Measurements from ENCODE around the gene PILRA.
"Not testable (repeated sequence)": the region's sequence is repeated elsewhere in the genome, so short reads cannot be mapped to it uniquely, and the experiment has no call there.

PILRA gene

GRCh38 chr7:100358027-100358856 is 15.0 kb upstream of the PILRA start, which contains the start of gene PILRB:
Gene PILRB (plus strand): TSS chr7:100358117. CDS start chr7:100358303, 186 bp downstream.
- H3K4me3 ChIP-seq (ENCODE audit: control insufficient read depth in 1 of 7, extremely low read depth in 1 of 7, insufficient read depth in 4 of 7, low read depth in 2 of 7, low read length in 6 of 7): no peak within 1 kb of the TSS
- 97% methylated on average over 5 of the region's 11 CpGs for WGBS (ENCODE audit: insufficient coverage)
- no peaks in the 10 kb centered on the region for H3K27me3 ChIP-seq (replicated peaks in 2 of 5; ENCODE audit: control insufficient read depth in 4 of 5, insufficient read depth in 5 of 5, low read length in 4 of 5)
- DNase-seq: no peak
- peak within 1 kb of the TSS in 1 of 2 experiments; percentile 31 for H3K27ac ChIP-seq (ENCODE audit: insufficient read depth in 1 of 2, low read depth in 1 of 2, low read length in 2 of 2, poor library complexity in 1 of 2, severe bottlenecking in 2 of 2)
- ChIA-PET POLR2A (no interaction called here), CTCF (interaction anchor here (1.0 to 3.9 kb wide), 6 partner anchors 10 to 97 kb away, joined by 3 to 28 read pairs (median 4); no protein-coding TSS in a partner anchor)
- peaks cover 0 to 5% (median 0%) of the 10 kb centered on the region in 4 experiments for H3K4me1 ChIP-seq (ENCODE audit: control extremely low read depth in 1 of 4, control insufficient read depth in 4 of 4, insufficient read depth in 4 of 4, low read length in 3 of 4)
- no peaks in the 10 kb centered on the region for H3K9me3 ChIP-seq (ENCODE audit: control extremely low read depth in 1 of 5, control insufficient read depth in 4 of 5, insufficient read depth in 2 of 5, low read depth in 1 of 5, low read length in 4 of 5)
- peaks cover 23 to 93% (median 74%) of the 10 kb centered on the region in 4 experiments for H3K36me3 ChIP-seq (ENCODE audit: control insufficient read depth in 4 of 4, insufficient read depth in 4 of 4, low read length in 3 of 4)

- Histone ChIP-seq H3K27ac (ENCODE audit: insufficient read depth in 1 of 2, low read depth in 1 of 2, low read length in 2 of 2, poor library complexity in 1 of 2, severe bottlenecking in 2 of 2) (no peak overlapping the region), H3K4me3 (ENCODE audit: control insufficient read depth in 1 of 7, extremely low read depth in 1 of 7, insufficient read depth in 4 of 7, low read depth in 2 of 7, low read length in 6 of 7) (no peak overlapping the region), H3K9me3 (ENCODE audit: control extremely low read depth in 1 of 5, control insufficient read depth in 4 of 5, insufficient read depth in 2 of 5, low read depth in 1 of 5, low read length in 4 of 5) (no peaks in the 10 kb centered on the region), H3K36me3 (ENCODE audit: control insufficient read depth in 4 of 4, insufficient read depth in 4 of 4, low read length in 3 of 4) (peaks cover 26 to 91% (median 70%) of the 10 kb centered on the region in 4 experiments), H3K27me3 (replicated peaks in 2 of 5; ENCODE audit: control insufficient read depth in 4 of 5, insufficient read depth in 5 of 5, low read length in 4 of 5) (no peaks in the 10 kb centered on the region), H3K4me1 (ENCODE audit: control extremely low read depth in 1 of 4, control insufficient read depth in 4 of 4, insufficient read depth in 4 of 4, low read length in 3 of 4) (peaks cover 0 to 5% (median 0%) of the 10 kb centered on the region in 4 experiments)
- no peak for DNase-seq
- WGBS (ENCODE audit: insufficient coverage): 99% methylated on average over 8 of the region's 8 CpGs
- ChIA-PET POLR2A (no interaction called here), CTCF (interaction anchor here (0.6 to 3.9 kb wide), 7 partner anchors 10 to 96 kb away, joined by 3 to 28 read pairs (median 4); no protein-coding TSS in a partner anchor)
Observed at GRCh38 chr7:100358857-100359212, 14.5 kb upstream of the PILRA start.

DNA sequence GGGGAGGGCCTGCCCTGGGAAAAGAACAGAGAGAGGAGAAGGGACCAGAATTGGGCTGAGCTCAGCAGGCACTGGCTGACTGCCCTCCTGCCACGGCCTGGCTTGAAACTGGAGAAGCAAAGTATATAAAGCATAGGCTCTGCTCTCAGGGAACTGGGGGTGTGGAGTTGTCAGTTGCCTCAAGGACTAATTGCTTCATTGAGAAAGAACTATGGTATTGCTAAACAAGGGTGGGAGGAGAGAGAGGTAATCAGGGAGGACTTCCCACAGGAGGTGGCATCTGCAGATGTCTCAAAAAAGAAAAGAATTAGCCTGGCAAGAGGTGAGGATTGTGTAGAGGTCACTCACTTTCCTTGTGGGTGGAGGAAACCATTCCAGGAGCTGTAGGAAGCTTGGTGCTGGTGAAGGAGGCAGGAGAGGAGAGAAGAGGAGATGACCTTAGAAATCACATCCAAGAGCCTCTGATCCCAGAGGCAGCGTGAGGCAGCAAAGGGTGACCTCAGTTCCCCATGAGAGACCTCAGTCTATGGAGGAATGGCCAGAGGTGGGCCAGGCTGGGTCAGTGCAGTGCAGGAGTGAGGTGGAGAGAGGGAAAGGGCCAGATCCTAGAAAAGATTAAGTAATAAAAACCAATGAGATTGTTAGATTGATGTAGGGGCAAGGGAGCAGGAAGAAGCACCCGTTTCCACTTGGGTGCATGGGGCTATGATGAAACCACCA is 13.0 kb upstream of the PILRA start:
- Histone ChIP-seq H3K36me3 (ENCODE audit: control insufficient read depth in 4 of 4, insufficient read depth in 4 of 4, low read length in 3 of 4) (peaks cover 26 to 86% (median 64%) of the 10 kb centered on the region in 4 experiments), H3K4me3 (ENCODE audit: control insufficient read depth in 1 of 7, extremely low read depth in 1 of 7, insufficient read depth in 4 of 7, low read depth in 2 of 7, low read length in 6 of 7) (no peak overlapping the region), H3K4me1 (ENCODE audit: control extremely low read depth in 1 of 4, control insufficient read depth in 4 of 4, insufficient read depth in 4 of 4, low read length in 3 of 4) (peaks cover 0 to 10% (median under 1%) of the 10 kb centered on the region in 4 experiments), H3K27ac (ENCODE audit: insufficient read depth in 1 of 2, low read depth in 1 of 2, low read length in 2 of 2, poor library complexity in 1 of 2, severe bottlenecking in 2 of 2) (peak overlapping the region in 1 of 2 experiments; percentile 15), H3K9me3 (ENCODE audit: control extremely low read depth in 1 of 5, control insufficient read depth in 4 of 5, insufficient read depth in 2 of 5, low read depth in 1 of 5, low read length in 4 of 5) (no peaks in the 10 kb centered on the region), H3K27me3 (replicated peaks in 2 of 5; ENCODE audit: control insufficient read depth in 4 of 5, insufficient read depth in 5 of 5, low read length in 4 of 5) (no peaks in the 10 kb centered on the region)
- POLR2A ChIA-PET: no interaction called here
- no peak for DNase-seq
- CTCF ChIA-PET: interaction anchor here (0.7 to 3.9 kb wide), 5 partner anchors 8 to 89 kb away, joined by 3 to 28 read pairs (median 3); no protein-coding TSS in a partner anchor
- 94% methylated on average over 2 of the region's 3 CpGs for WGBS (ENCODE audit: insufficient coverage)

GRCh38 chr7:100363098-100363497 is 10.2 kb upstream of the PILRA start:
- no peaks in the 10 kb centered on the region for H3K27me3 ChIP-seq (replicated peaks in 2 of 5; ENCODE audit: control insufficient read depth in 4 of 5, insufficient read depth in 5 of 5, low read length in 4 of 5)
- no peak overlapping the region for H3K27ac ChIP-seq (ENCODE audit: insufficient read depth in 1 of 2, low read depth in 1 of 2, low read length in 2 of 2, poor library complexity in 1 of 2, severe bottlenecking in 2 of 2)
- no peak for DNase-seq
- no peaks in the 10 kb centered on the region for H3K9me3 ChIP-seq (ENCODE audit: control extremely low read depth in 1 of 5, control insufficient read depth in 4 of 5, insufficient read depth in 2 of 5, low read depth in 1 of 5, low read length in 4 of 5)
- H3K36me3 ChIP-seq (ENCODE audit: control insufficient read depth in 4 of 4, insufficient read depth in 4 of 4, low read length in 3 of 4): peaks cover 18 to 67% (median 47%) of the 10 kb centered on the region in 4 experiments
- POLR2A ChIA-PET: no interaction called here
- H3K4me3 ChIP-seq (ENCODE audit: control insufficient read depth in 1 of 7, extremely low read depth in 1 of 7, insufficient read depth in 4 of 7, low read depth in 2 of 7, low read length in 6 of 7): no peak overlapping the region
- peaks cover 2 to 33% (median 18%) of the 10 kb centered on the region in 4 experiments for H3K4me1 ChIP-seq (ENCODE audit: control extremely low read depth in 1 of 4, control insufficient read depth in 4 of 4, insufficient read depth in 4 of 4, low read length in 3 of 4)
- CTCF ChIA-PET: no interaction called here

GRCh38 chr7:100363797-100364196 is 9.5 kb upstream of the PILRA start:
- Histone ChIP-seq H3K4me1 (ENCODE audit: control extremely low read depth in 1 of 4, control insufficient read depth in 4 of 4, insufficient read depth in 4 of 4, low read length in 3 of 4) (peaks cover 7 to 40% (median 25%) of the 10 kb centered on the region in 4 experiments), H3K36me3 (ENCODE audit: control insufficient read depth in 4 of 4, insufficient read depth in 4 of 4, low read length in 3 of 4) (peaks cover 18 to 60% (median 42%) of the 10 kb centered on the region in 4 experiments)
- CTCF ChIA-PET; DNase-seq; H3K4me3 ChIP-seq (ENCODE audit: control insufficient read depth in 1 of 7, extremely low read depth in 1 of 7, insufficient read depth in 4 of 7, low read depth in 2 of 7, low read length in 6 of 7); H3K9me3 ChIP-seq (ENCODE audit: control extremely low read depth in 1 of 5, control insufficient read depth in 4 of 5, insufficient read depth in 2 of 5, low read depth in 1 of 5, low read length in 4 of 5); H3K27ac ChIP-seq (ENCODE audit: insufficient read depth in 1 of 2, low read depth in 1 of 2, low read length in 2 of 2, poor library complexity in 1 of 2, severe bottlenecking in 2 of 2); POLR2A ChIA-PET; H3K27me3 ChIP-seq (replicated peaks in 2 of 5; ENCODE audit: control insufficient read depth in 4 of 5, insufficient read depth in 5 of 5, low read length in 4 of 5): not testable (repeated sequence)
- 100% methylated on average over 4 of the region's 7 CpGs for WGBS (ENCODE audit: insufficient coverage)

- Histone ChIP-seq H3K27ac (ENCODE audit: insufficient read depth in 1 of 2, low read depth in 1 of 2, low read length in 2 of 2, poor library complexity in 1 of 2, severe bottlenecking in 2 of 2) (no peak overlapping the region), H3K9me3 (ENCODE audit: control extremely low read depth in 1 of 5, control insufficient read depth in 4 of 5, insufficient read depth in 2 of 5, low read depth in 1 of 5, low read length in 4 of 5) (no peaks in the 10 kb centered on the region), H3K4me3 (ENCODE audit: control insufficient read depth in 1 of 7, extremely low read depth in 1 of 7, insufficient read depth in 4 of 7, low read depth in 2 of 7, low read length in 6 of 7) (no peak overlapping the region), H3K27me3 (replicated peaks in 2 of 5; ENCODE audit: control insufficient read depth in 4 of 5, insufficient read depth in 5 of 5, low read length in 4 of 5) (no peaks in the 10 kb centered on the region), H3K36me3 (ENCODE audit: control insufficient read depth in 4 of 4, insufficient read depth in 4 of 4, low read length in 3 of 4) (peaks cover 12 to 54% (median 35%) of the 10 kb centered on the region in 4 experiments), H3K4me1 (ENCODE audit: control extremely low read depth in 1 of 4, control insufficient read depth in 4 of 4, insufficient read depth in 4 of 4, low read length in 3 of 4) (peaks cover 7 to 47% (median 31%) of the 10 kb centered on the region in 4 experiments)
- WGBS (ENCODE audit: insufficient coverage): 94% methylated on average over 6 of the region's 6 CpGs
- ChIA-PET CTCF (interaction anchor here (1.4 to 1.8 kb wide), 2 partner anchors 16 to 44 kb away, joined by 3 to 6 read pairs; no protein-coding TSS in a partner anchor), POLR2A (no interaction called here)
- DNase-seq: no peak
Observed at GRCh38 chr7:100364480-100364879, 8.8 kb upstream of the PILRA start.
